Measurements from ENCODE around the gene AGAP3.

AGAP3 gene

DNA sequence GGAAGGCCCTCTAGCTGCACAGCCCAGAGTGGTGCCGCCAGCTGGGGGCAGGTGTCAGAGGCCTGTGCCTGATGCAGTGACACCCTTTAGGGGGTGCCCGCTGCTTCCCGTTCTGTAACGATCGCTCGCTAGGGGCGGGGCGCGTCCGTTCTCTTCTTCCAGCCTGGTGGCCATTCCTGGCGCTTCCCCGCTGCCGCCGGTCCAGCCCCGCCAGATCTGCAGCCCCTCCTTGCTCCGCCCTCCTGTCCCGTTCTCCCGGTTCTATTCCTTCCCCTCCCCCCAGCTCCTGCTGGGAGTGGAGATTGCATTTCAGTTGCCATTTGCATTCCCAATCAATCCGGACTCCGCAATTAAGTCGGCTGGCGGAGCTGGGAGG, 39.2 kb downstream of the AGAP3 start:
- DNase-seq: peak; percentile 59

DNA sequence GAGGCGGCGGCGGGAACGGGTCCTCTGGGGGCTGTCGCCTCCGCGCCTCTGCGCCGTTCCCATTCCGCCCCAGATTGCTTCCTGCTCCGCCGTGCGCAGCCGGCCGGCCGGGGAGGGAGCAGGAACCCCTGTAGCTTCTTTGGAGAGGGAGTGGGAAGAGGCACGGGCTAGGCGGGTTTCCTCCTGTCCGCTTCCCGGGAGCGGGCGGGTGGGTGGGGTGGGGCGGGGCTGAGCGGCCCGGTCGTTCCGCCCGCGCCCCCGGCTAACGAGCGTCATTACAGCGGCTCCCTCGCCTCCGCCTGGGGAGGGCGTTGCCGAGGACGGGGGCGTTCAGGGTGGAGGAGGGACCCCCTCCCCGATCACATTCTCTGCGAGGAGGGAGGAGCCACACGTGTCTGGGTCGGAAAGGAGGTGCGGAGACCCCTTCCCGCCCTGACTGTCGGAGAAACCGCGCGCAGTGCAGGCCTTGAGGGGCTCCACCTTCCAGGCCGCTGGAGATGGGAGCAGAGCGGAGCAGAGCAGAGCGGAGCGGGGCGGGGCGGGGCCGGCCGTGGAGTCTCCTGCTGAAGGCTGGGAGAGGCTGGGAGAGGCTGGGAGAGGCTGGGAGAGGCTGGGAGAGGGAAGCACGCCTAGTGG, 39.7 kb downstream of the AGAP3 start:
- DNase-seq: peak; percentile 55

DNA sequence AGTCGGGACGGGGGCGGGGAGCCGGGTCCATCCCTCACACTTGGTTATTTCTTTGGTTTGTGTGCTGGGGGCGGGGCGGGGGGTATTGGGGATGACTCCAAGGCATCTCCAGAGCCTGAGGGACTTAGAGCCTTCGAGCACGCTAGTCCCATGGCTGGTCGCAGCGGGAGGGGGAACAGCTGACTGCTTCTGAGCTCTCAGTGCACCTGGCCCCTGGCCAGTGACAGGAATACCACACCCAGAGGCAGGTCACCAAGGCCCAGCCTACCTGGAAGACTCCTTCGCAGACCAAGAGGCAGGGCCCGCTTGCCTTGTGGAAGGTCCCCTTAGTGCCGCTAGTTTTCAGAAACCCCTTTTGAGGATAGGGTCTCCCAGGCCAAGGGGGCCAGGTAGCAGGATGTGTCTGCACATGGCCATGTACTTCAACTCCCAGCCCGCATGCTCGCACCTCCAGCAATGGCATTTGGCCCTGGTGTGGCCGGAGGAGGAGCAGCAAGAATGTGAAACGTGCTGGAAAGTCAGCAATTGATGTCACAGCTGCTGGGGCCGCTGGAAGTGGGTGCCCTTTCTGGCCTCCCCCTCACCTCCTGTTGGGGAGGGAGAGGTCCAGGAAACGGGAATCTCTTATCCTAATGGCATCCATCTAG, 40.3 kb downstream of the AGAP3 start:
- DNase-seq: peak; percentile 50

DNA sequence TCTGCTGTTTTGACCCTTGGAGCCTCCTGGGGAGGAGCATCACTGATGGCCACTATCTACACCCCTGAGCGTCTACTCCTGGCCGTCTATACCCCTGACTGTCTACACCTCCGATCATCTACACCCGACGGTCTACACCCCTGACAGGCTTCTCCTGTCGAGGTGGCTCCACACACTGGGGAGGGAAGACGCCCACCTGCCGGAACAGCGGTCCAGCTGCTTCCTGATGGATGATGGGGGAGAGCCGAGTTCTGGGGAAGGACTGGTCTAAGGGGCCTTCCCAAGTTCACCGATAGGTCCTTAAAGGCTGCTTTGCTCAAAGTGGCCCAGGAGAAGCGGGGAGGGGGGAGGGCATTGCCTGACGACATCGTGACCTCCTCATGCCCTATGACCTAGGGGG, 41.9 kb downstream of the AGAP3 start:
- no peak for DNase-seq

DNA sequence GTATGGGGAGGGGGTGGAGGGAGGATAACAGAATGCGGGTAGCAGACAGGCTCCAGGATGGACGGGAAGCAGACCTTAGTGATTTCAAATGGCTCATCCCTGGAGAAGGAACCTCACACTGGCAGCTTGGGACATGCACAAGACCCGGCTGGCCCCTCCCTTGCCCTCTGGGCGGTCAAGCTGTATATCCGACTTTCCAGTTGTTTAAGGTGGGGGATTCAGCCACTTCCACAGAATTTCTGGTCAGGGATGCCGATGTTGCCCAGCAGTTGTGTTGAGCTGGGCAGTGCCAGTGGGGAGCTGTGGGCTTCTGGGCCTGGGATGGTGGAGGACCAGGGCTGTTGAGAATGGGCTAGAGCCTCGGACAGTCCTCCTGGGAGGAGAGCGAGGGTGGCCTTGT, 42.4 kb downstream of the AGAP3 start:
- DNase-seq: no peak

DNA sequence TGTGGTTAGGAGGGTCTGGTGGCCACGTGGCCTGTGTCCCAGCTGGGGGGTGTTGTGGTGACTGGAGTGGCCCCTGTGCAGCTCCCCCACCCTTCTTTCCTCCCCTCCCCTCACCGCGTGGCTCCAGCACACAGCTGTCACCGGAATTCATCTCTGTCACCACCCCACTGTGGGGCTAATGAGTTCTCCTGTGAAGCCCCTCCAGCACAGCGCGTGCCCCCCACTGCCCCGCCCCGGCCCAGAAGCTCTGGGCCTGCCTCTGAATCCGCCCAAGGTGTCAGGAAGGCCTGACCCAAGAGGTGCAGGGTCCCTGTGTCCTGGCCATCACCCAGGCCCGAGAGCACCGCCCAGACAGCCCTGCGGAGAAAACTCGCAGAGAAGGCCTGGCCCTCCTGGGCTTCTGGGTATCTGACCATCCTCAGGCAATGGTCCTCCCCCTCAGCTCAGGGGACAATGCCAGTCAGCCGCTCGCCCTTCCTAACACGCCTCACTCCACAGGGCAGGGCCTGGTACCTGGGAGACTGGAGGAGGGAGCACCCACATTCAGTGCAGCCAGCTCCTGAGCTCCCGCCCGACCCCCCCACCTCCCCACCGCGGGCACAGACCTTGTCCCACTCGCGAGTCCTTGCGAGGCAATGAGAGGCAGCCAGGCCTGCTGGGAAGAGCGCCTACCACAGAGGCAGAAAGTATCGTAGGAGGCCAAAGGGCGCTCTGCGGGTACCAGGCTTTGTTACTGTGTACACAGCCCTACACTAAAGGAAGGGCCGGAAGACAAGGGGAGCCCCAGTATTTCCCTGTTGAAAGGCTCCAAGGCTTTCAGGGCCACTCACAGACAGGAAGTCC, 43.1 kb downstream of the AGAP3 start:
- DNase-seq: no peak

DNA sequence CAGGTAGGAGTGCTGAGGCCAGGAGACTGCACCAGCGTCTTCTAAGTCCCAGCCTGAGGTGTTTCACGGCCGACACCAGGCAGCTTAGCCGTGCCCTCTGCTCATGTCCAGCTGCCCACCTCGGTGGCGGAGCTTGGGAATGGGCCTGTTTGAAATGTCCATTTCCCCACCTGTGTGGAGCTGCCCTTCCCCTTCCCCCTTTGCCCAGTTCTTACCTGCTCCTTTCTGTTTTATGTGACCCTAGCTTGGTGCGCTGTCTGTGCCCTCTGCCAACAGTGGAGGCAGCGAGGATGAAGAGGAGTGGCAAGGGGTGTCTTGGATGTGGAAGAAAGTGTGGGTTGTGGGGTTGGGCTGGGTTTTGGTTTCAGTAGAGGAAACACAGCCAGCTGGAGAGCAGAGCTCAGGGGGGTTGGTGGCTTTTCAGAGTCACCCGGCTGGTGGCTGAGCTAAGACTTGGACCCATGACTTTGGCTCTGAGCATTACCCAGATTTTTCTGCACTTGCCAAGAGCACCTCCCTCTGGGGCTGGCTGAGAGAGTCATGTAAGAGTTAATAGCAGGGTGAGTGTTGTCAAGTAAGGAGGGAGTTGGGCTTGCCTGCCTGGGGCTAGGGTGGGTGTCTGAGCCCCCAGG, 43.8 kb downstream of the AGAP3 start:
- no peak for DNase-seq

DNA sequence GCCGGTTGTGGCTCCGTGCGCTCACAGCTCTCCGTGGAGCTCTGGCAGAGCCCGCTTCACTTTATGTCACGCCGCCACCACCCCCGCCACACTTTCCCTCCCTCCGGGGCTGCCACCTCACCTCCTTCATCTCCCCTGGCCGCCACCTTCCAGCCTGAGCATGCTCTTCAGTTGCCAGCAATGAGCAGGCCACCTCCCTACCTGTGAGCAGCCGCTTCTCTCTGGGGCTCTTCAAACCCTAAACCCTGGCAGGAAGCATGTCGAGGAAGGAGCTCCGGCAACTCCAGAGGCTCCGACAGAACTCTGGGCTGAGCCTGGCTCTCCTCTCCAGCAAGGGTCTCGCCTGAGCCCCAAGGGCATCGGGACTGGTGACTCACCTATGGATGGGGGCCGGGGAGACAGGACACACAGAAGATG, 44.5 kb downstream of the AGAP3 start:
- no peak for DNase-seq

DNA sequence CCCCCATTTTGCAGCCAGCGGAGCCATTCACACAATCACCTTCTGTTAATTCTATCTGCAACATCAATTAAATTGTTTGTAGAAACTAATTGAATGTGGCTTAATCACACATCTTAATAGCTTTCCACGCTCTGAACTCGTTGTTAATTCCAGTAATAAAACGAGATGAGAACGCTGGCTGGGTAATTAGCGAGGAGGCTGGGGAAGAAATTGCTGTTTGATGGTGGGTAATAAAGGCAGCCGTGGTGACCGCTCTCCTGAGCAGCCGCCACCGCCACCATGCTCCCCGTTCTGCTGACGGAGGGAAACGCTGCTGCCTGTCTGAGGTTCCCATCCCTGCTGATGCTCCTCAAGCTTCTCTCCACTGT, 44.9 kb downstream of the AGAP3 start:
- peak; percentile 5 for DNase-seq

DNA sequence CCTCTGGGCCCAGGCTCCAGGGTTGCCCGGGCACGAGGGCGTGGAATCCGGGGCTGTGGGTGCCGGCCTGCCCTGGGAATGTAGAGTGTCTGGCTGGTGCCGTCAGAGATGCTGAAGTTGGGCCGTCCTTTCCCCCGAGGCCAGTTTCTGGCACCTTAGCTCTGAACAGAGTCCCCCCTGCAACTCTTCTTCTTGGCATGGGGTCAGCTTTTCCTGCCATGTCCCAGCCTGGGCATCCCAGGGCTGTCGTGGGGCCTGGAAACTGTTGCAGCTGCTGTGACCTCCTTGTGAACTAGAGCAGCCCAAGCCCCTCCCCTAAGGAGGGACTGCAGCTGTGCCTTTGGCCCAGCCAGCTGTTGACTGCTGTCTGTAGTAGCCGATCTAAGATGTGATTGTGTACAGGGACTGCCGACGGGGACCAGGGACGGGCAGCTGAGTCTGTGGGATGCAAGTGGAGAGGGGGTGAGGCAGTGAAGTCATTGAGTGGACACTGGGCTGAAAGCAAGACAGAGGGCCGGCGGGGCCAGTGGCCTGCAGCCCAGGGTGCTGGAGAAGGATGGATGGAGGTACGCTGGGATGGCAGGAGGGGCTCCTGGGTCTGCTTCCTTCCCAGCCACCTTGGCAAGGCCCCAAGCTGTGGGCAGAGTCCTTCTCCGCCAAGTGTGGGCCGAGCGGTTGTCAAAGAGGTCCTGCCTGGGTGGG, 45.5 kb downstream of the AGAP3 start:
- no peak for DNase-seq

DNA sequence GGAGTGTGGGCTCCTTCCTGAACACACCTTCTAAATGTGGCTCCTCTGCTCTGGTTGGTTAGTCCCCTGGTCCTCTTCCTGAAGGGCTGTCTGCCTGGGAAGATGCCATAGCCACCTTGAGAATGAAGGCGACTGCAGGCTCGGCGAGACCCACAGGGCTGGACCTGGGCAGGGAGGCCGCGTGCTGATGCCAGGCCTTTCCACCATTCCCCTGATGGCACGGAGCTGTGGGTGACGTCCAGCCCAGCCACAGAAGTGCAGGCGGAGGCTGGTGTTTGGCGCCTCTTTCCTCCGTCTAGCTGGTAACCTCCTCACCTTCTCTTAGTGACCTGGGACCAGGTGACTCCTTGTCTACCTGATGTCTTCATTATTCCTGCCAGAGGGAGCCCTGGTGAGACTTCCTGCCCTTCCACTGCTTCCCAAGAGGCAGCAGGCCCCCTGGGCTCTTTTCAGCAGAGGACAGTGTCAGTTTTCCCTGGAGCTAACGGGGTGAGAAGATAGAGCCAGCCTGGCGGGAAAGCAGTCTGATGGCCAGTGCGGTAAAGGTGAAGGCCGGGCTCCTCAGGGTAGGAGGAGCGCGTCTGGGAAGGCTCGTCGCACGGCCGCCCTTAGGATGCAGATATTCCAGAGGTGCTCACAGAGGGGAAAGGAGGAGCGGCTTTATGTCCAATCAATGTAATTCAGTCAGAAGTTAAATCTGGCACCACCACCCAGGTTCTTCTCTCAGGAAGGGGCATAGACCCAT, 46.4 kb downstream of the AGAP3 start:
- DNase-seq: no peak

DNA sequence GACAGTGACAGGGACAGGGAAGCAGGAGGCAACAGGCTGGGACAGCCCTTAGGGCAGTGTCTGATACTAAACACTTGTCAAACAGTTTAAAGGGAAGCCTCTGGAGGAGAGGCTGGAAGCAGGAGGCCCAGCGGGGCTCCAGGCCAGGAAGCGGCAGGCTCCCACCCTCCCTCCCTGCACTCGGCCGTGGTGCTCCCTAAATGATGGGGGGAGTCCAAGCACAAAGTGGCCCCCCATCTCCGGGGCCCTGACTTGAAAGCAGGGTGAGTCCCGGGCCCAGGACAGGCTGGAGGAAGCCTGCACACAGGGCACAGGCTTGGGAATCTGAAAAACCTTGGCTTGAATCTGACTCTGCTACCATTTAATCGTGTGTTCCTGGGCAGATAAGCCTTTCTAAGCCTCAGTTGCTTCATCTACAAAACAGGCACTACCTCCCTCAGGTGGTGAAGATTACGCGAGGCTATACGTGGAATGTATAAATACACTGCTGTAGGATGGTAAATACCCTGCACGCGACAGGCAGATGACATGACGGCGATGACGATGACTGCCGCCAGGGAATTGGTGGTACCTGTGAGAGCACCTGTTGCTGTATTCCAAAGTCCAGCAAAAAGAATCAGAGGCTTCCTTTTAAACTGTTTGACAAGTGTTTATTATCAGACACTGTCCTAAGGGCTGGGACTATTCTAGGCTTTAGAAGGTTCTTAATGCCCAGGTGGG, 47.2 kb downstream of the AGAP3 start:
- no peak for DNase-seq

DNA sequence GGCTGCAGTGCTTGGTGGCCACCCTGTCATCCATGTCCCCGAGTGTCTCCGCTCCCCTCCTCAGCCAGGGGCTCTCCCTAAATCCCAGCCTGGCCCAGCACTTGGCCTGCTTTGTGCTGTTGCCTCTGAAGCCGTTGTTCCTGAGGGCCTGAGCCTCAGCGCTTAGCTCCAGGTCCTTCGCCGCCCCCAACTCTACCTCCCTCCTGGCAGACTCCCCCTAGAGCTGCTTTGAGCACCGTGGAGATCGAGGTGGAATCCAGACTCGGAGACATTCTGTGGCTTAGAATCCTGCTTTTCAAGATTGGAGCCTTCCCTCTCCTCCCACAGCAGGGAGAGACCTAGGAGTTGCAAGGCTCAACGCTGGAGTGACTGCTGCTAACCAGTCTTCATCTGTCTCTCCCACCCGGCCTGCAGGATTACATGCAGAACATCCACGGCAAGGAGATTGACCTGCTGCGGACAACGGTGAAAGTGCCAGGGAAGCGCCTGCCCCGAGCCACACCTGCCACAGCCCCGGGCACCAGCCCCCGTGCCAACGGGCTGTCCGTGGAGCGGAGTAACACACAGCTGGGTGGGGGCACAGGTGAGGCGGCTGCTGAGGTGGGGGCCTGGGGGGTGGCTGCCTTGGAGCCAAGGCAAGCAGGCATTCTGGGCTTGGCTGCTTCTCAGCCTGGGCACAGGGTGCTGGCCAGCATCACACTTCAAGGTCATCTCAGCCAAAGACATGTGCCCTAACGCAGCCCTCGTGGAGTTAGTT, 47.9 kb downstream of the AGAP3 start:
- DNase-seq: no peak

DNA sequence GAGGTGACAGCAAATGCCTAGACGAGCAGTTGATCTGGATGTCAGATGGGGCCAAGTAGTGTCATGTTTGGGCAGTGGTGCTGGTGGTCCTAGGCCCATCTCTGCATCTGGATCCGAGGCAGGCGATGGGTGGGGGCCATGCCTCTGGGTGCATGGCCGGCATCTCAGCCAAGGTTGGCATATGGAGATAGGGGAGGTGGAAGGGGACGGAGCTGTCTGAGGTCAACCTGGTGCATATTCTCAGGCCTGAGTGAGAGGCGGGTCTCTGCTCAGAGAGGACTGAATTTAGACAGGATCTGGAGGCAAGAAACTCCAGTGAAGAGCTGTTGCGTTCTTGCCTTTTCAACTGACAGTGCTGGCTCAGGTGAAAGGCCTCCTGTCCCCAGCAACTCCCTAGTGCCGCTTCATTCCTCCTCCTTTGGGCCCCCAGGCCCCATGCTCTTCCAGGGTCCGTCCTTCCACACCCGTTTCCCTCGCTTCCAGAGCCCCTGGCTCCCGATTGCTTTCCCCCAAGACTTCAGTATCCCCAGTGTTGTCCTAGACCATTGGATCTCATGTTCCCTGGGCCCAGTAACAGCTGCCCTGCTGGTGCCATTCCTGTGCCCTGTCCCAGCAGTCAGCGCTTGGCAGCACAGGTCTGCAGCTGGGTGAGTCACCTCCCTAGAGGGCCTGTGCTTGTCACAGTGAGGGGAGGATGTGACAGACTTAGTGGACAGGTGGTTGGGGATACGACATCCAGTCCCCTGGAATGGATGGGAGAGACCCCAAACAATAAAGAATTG, 48.7 kb downstream of the AGAP3 start:
- DNase-seq: no peak

DNA sequence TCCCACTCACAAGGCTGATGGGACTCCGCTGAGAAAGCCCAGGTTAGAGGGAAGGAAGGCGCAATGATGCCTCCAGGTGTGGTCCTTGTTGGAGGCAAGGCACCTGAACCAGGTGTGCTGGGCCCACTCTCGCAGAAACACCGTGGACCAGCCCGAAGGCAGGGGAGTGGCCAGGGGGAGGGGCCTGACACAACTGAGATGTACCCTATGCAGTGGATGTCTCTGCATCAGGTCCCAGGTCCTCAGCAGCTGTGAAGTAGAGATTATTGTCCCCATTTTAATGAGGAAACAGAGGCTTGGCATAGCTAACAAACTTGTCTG, 49.2 kb downstream of the AGAP3 start:
- no peak for DNase-seq

DNA sequence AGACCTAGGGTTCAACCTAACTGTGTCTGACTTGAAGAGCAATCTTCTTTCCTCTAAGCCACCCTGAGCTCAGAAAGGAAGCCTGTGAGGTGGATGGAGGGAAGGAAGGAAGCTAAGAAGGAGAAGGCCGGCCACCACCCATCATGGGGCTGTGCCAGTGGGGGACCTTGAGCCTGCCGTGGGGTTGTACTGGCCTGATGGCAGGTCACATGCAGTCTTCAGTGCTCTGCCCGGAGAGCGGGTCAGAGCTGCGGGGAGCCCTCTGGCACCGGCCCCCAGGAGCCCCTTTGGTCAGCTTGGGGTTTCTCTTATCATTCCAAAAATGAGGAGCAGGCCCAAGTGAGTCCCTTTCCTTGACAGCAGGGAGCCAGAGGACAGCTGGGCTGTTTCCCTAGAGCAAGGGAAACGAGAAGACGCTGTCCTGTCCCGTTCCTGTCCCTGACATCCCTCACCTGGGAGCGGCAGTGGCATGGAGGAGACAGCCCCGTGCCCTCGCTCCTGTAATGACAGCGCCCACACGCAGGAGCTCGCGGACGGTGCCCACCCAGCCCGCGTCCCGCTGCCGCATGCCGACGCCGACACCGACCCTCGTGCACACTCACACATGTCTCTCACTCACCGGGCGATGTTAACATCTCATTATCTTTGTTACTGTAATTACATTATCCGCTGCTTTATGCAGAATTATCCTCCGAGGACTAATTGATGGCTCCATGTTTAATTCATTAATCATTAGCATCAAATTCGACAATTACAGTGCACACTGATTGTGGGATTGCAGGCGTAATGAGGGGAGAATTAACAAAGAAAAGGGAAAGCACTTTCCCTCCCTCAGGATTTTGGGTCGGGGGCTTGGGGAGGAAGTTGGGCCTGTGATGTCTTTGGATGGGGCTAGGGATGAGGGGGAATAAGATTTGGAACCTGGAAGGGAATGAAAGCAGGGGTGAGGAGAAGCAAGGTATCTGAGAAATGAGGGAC, 49.9 kb downstream of the AGAP3 start:
- no peak for DNase-seq

DNA sequence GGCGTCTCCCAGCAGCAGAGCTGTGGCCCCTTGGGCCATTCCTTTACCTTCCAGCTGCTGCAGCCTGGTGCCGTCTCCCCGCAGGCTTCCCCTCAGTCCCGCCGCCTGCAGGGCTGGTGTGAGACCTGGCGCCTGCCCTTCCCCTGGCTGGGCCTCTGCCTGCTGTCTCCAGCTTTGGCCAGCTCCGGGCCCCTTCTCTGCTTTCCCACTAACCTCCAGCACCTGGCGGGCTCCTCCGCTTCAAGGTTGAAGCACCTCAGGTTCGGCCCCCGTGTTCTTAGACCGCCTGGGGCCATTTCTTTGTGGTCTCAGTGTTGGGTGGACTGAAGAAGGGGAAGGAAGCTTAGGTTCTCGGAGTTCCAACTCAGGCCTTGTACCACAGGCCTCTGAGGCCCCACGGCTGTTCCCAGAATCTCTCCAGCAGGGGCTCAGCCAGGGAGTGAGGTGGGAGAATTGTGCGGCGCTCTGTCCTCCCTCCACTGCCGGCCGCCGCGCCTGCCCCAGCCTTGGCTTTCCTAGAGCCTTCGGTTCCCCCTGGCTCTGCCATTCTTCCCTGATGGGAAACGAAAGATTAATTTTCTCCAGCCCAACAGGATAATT, 50.9 kb downstream of the AGAP3 start:
- no peak for DNase-seq

DNA sequence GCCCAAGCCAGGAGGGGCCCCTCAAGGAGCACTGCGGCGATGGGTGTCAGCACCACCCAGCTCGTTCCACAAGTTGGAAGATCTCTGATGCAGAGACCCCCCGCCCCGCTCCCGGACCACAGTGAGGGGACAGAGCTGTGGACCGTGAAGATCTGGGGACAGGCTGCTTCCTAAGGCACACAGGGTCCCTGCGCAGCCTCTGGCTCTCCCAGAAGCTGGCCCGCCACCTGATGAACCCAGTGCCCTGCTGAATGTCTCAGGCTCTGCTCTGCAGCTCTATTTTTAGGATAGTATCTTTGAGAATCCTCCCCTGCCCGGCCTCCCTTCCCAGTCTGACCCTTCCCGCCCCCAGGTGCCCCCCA, 51.5 kb downstream of the AGAP3 start:
- DNase-seq: no peak

All from NCI-H1105 treated with DMSO at 0.1 percent for 48 hours (cell line).